ENCODE data around the gene PITPNM3.

Gene PITPNM3

GRCh38 chr17:6536566-6537065 is 19.7 kb downstream of the PITPNM3 start:
- H3K4me3 Mint-ChIP-seq = no peak overlapping the region
- H3K27me3 Mint-ChIP-seq = peaks cover 30% of the 10 kb centered on the region
- H3K9me3 Mint-ChIP-seq = peaks cover 8% of the 10 kb centered on the region
- H3K27ac Mint-ChIP-seq = no peak overlapping the region
- no peaks in the 10 kb centered on the region for H3K36me3 Mint-ChIP-seq (ENCODE audit: low read depth)
- no peaks in the 10 kb centered on the region for H3K4me1 Mint-ChIP-seq (ENCODE audit: low read depth)
- intact Hi-C loops (cut with micrococcal nuclease) = no loop called here

- intact Hi-C loops (cut with micrococcal nuclease) = no loop called here
- H3K9me3 Mint-ChIP-seq = peaks cover 8% of the 10 kb centered on the region
- H3K27ac Mint-ChIP-seq = no peak overlapping the region
- peaks cover 27% of the 10 kb centered on the region for H3K27me3 Mint-ChIP-seq
- H3K36me3 Mint-ChIP-seq (ENCODE audit: low read depth) = no peaks in the 10 kb centered on the region
- H3K4me3 Mint-ChIP-seq = no peak overlapping the region
- H3K4me1 Mint-ChIP-seq (ENCODE audit: low read depth) = no peaks in the 10 kb centered on the region
Measured at GRCh38 chr17:6536053-6536452, 20.3 kb downstream of the PITPNM3 start.

- Mint-ChIP-seq H3K4me3 (no peak overlapping the region), H3K27me3 (peaks cover 25% of the 10 kb centered on the region), H3K36me3 (ENCODE audit: low read depth) (no peaks in the 10 kb centered on the region), H3K9me3 (peaks cover 8% of the 10 kb centered on the region), H3K27ac (no peak overlapping the region), H3K4me1 (ENCODE audit: low read depth) (no peaks in the 10 kb centered on the region)
- intact Hi-C loops (cut with micrococcal nuclease) = no loop called here
Measured at GRCh38 chr17:6534846-6535514, 21.4 kb downstream of the PITPNM3 start.

GRCh38 chr17:6532441-6532885 is 23.9 kb downstream of the PITPNM3 start:
- H3K4me3 Mint-ChIP-seq = no peak overlapping the region
- no peaks in the 10 kb centered on the region for H3K4me1 Mint-ChIP-seq (ENCODE audit: low read depth)
- no peak overlapping the region for H3K27ac Mint-ChIP-seq
- intact Hi-C loops (cut with micrococcal nuclease) = no loop called here
- H3K36me3 Mint-ChIP-seq (ENCODE audit: low read depth) = no peaks in the 10 kb centered on the region
- H3K27me3 Mint-ChIP-seq = peaks cover 27% of the 10 kb centered on the region
- no peaks in the 10 kb centered on the region for H3K9me3 Mint-ChIP-seq

GRCh38 chr17:6531575-6531974 is 24.8 kb downstream of the PITPNM3 start:
- Mint-ChIP-seq H3K27me3 (peaks cover 27% of the 10 kb centered on the region), H3K4me3 (no peak overlapping the region), H3K9me3 (no peaks in the 10 kb centered on the region), H3K4me1 (ENCODE audit: low read depth) (no peaks in the 10 kb centered on the region), H3K36me3 (ENCODE audit: low read depth) (no peaks in the 10 kb centered on the region), H3K27ac (no peak overlapping the region)
- intact Hi-C loops (cut with micrococcal nuclease) = no loop called here

GRCh38 chr17:6530324-6530920 is 25.9 kb downstream of the PITPNM3 start:
- Mint-ChIP-seq H3K27me3 (peaks cover 26% of the 10 kb centered on the region), H3K9me3 (no peaks in the 10 kb centered on the region), H3K4me1 (ENCODE audit: low read depth) (no peaks in the 10 kb centered on the region), H3K36me3 (ENCODE audit: low read depth) (no peaks in the 10 kb centered on the region), H3K4me3 (no peak overlapping the region), H3K27ac (no peak overlapping the region)
- intact Hi-C loops (cut with micrococcal nuclease) = no loop called here

GRCh38 chr17:6528557-6528956 is 27.8 kb downstream of the PITPNM3 start:
- no peaks in the 10 kb centered on the region for H3K36me3 Mint-ChIP-seq (ENCODE audit: low read depth)
- H3K27ac Mint-ChIP-seq = no peak overlapping the region
- peaks cover 18% of the 10 kb centered on the region for H3K27me3 Mint-ChIP-seq
- H3K4me1 Mint-ChIP-seq (ENCODE audit: low read depth) = no peaks in the 10 kb centered on the region
- no peak overlapping the region for H3K4me3 Mint-ChIP-seq
- intact Hi-C loops (cut with micrococcal nuclease) = no loop called here
- no peaks in the 10 kb centered on the region for H3K9me3 Mint-ChIP-seq

- no peaks in the 10 kb centered on the region for H3K9me3 Mint-ChIP-seq
- no peak overlapping the region for H3K27ac Mint-ChIP-seq
- H3K4me1 Mint-ChIP-seq (ENCODE audit: low read depth) = no peaks in the 10 kb centered on the region
Measured at GRCh38 chr17:6526362-6527152, 29.8 kb downstream of the PITPNM3 start.

GRCh38 chr17:6525731-6526130 is 30.6 kb downstream of the PITPNM3 start:
- Mint-ChIP-seq H3K27ac (no peak overlapping the region), H3K4me3 (no peak overlapping the region), H3K27me3 (peaks cover 16% of the 10 kb centered on the region), H3K36me3 (ENCODE audit: low read depth) (no peaks in the 10 kb centered on the region), H3K9me3 (no peaks in the 10 kb centered on the region), H3K4me1 (ENCODE audit: low read depth) (no peaks in the 10 kb centered on the region)
- intact Hi-C loops (cut with micrococcal nuclease) = no loop called here

More at GRCh38 chr17:6526362-6527152, 29.8 kb downstream of the PITPNM3 start:
- H3K27me3 Mint-ChIP-seq = peaks cover 16% of the 10 kb centered on the region
- intact Hi-C loops (cut with micrococcal nuclease) = no loop called here
- H3K4me3 Mint-ChIP-seq = no peak overlapping the region
- H3K36me3 Mint-ChIP-seq (ENCODE audit: low read depth) = no peaks in the 10 kb centered on the region

GRCh38 chr17:6525141-6525540 is 31.2 kb downstream of the PITPNM3 start:
- H3K27ac Mint-ChIP-seq = no peak overlapping the region
- peaks cover 14% of the 10 kb centered on the region for H3K27me3 Mint-ChIP-seq
- intact Hi-C loops (cut with micrococcal nuclease) = no loop called here
- no peaks in the 10 kb centered on the region for H3K4me1 Mint-ChIP-seq (ENCODE audit: low read depth)
- H3K9me3 Mint-ChIP-seq = no peaks in the 10 kb centered on the region
- H3K36me3 Mint-ChIP-seq (ENCODE audit: low read depth) = no peaks in the 10 kb centered on the region
- H3K4me3 Mint-ChIP-seq = no peak overlapping the region

GRCh38 chr17:6524520-6524919 is 31.8 kb downstream of the PITPNM3 start:
- Mint-ChIP-seq H3K4me3 (no peak overlapping the region), H3K27ac (no peak overlapping the region), H3K9me3 (no peaks in the 10 kb centered on the region), H3K36me3 (ENCODE audit: low read depth) (no peaks in the 10 kb centered on the region), H3K4me1 (ENCODE audit: low read depth) (no peaks in the 10 kb centered on the region), H3K27me3 (peaks cover 11% of the 10 kb centered on the region)
- intact Hi-C loops (cut with micrococcal nuclease) = no loop called here

- Mint-ChIP-seq H3K27me3 (peaks cover 11% of the 10 kb centered on the region), H3K9me3 (no peaks in the 10 kb centered on the region), H3K27ac (no peak overlapping the region), H3K4me3 (no peak overlapping the region), H3K36me3 (ENCODE audit: low read depth) (no peaks in the 10 kb centered on the region), H3K4me1 (ENCODE audit: low read depth) (no peaks in the 10 kb centered on the region)
- intact Hi-C loops (cut with micrococcal nuclease) = no loop called here
Measured at GRCh38 chr17:6523809-6524355, 32.5 kb downstream of the PITPNM3 start.

- intact Hi-C loops (cut with micrococcal nuclease) = no loop called here
- no peaks in the 10 kb centered on the region for H3K4me1 Mint-ChIP-seq (ENCODE audit: low read depth)
- no peak overlapping the region for H3K27ac Mint-ChIP-seq
- H3K4me3 Mint-ChIP-seq = no peak overlapping the region
- no peaks in the 10 kb centered on the region for H3K36me3 Mint-ChIP-seq (ENCODE audit: low read depth)
- no peaks in the 10 kb centered on the region for H3K9me3 Mint-ChIP-seq
- peaks cover 8% of the 10 kb centered on the region for H3K27me3 Mint-ChIP-seq
Measured at GRCh38 chr17:6523330-6523729, 33.0 kb downstream of the PITPNM3 start.

- Mint-ChIP-seq H3K36me3 (ENCODE audit: low read depth) (no peaks in the 10 kb centered on the region), H3K27ac (no peak overlapping the region), H3K4me1 (ENCODE audit: low read depth) (peaks cover 7% of the 10 kb centered on the region), H3K27me3 (peaks cover 4% of the 10 kb centered on the region), H3K9me3 (no peaks in the 10 kb centered on the region), H3K4me3 (no peak overlapping the region)
- intact Hi-C loops (cut with micrococcal nuclease) = no loop called here
Measured at GRCh38 chr17:6521586-6521985, 34.8 kb downstream of the PITPNM3 start.
